AG04449 (cell line): ENCODE measurements around the gene TSEN2.

Source experiments
- CTCF ChIA-PET: fragments of 350-600 bp; formaldehyde crosslinking; extraction: SDS; loops from one replicate; lab custom pipeline; 2021; ENCODE audit warnings: antibody characterized with exemption; lab: Yijun Ruan, JAX
- POLR2A ChIA-PET: fragments of 400-600, 350-600 bp; formaldehyde crosslinking; extraction: SDS; loops from one replicate; lab custom pipeline; 2020; ENCODE audit warnings: antibody characterized with exemption, inconsistent platforms; lab: Yijun Ruan, JAX
- DNase-seq: peaks from one replicate; pipeline ENCODE4 v3.0.0-alpha.2; 2010; ENCODE audit warnings: low read depth, low spot score
- H3K4me3 ChIP-seq: 2 replicates; pipeline ENCODE4 v1.5.1; 2011; ENCODE audit warnings: low read depth, mild to moderate bottlenecking, control low read depth, low read length
- CTCF ChIP-seq: IDR thresholded peaks from one replicate; pipeline ENCODE4 v1.5.1; 2011; ENCODE audit warnings: mild to moderate bottlenecking, moderate library complexity, low read length, control low read depth, inconsistent platforms; ENCODE audit not compliant: insufficient read depth; ENCODE audit errors: missing control alignments

Gene TSEN2

DNA sequence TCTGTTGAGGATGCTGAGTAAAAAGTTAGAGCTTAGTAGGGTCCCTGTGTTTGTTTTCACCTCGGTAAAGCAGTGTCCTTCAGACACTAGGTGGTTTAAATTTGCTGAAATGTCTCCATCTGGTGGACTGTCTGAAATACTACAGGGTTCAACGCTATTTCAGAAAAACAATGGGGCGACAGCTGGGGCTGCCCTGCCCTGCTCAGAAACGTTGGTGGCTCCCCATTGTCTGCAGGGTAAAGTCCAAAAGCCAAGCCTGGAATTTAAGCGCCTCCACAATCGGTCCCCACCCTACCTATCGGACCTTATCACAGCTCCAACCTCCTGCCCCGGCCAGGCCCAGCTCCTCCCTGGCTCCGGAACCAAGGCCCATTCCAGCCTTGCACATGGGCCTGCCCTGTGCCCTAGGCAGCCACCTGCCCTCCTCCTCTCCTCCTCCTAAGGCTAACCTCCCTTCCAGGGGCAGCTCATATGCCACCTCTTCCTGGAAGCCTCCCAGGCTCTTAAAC lies 4.3 kb upstream of the TSEN2 start:
- no peak for DNase-seq
- ChIA-PET POLR2A (interaction anchor here (1.0 to 1.3 kb wide), 2 partner anchors 336 to 342 kb away, joined by 3 to 4 read pairs; no protein-coding TSS in a partner anchor), CTCF (interaction anchor here (0.6 to 19.5 kb wide), 60 partner anchors 8 to 1722 kb away, joined by 3 to 808 read pairs (median 4); partner anchors contain the start of gene TIMP4)
- H3K4me3 ChIP-seq, result no peak overlapping the region
- TF ChIP-seq CTCF, result peak; percentile 61

DNA sequence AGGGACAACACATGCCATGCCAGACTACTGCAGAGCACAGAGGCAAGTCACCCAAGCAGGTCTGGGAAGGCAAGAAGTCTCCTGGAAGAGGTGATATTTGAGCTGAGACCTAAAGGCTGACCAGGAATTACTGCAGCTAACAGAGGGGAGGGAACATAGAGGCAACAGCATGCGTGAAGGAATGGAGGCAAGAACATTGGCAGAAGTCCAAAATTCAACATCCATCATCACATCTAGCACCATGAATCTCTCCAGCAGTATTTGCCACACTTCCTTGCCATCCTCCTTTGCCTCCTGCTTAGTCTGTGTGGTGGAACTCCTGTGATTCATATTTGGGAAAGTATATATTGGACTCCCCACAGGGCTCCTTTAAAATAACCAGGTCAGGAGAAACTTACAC lies 870 bp upstream of the TSEN2 start:
- POLR2A ChIA-PET, result no interaction called here
- CTCF ChIA-PET, result interaction anchor here (3.1 to 19.5 kb wide), 5 partner anchors 25 to 408 kb away, joined by 17 to 808 read pairs (median 31); no protein-coding TSS in a partner anchor
- TF ChIP-seq CTCF, result no peak
- H3K4me3 ChIP-seq, result no peak overlapping the region
- DNase-seq, result no peak

- CTCF ChIA-PET, result interaction anchor here (0.7 to 19.5 kb wide), 7 partner anchors 25 to 408 kb away, joined by 4 to 808 read pairs (median 21); no protein-coding TSS in a partner anchor
- no peak for DNase-seq
- POLR2A ChIA-PET, result no interaction called here
- peak overlapping the region; percentile 90 for H3K4me3 ChIP-seq
- no peak for TF ChIP-seq CTCF
Measured at GRCh38 chr3:12483872-12484197, 445 bp upstream of the TSEN2 start.

- ChIA-PET CTCF (interaction anchor here (1.1 to 19.5 kb wide), 8 partner anchors 9 to 406 kb away, joined by 3 to 808 read pairs (median 19); no protein-coding TSS in a partner anchor), POLR2A (no interaction called here)
- H3K4me3 ChIP-seq, result peak overlapping the region; percentile 90
- DNase-seq, result no peak
- no peak for TF ChIP-seq CTCF
Measured at GRCh38 chr3:12484983-12485327, 675 bp downstream of the TSEN2 start.

DNA sequence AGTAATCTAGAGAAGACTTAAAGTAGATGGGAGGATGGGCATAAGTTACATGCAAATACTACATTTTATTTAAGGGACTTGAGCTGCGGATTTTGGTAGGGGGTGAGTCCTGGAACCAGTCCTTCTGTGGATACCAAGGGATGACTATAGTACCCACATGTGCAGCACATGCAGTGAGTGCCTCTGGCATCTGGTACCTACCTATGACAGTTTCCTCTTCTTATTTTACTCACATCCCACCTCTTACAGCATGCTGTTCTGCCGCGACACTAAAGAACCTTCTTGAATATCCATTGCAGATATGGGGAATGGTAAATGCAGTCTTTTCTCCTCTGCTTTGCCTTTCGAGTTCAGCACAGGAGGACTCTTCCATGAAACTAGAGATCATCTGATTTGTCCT lies 1.7 kb downstream of the TSEN2 start:
- CTCF ChIA-PET, result interaction anchor here (1.1 to 19.5 kb wide), 6 partner anchors 8 to 405 kb away, joined by 3 to 808 read pairs (median 19); no protein-coding TSS in a partner anchor
- H3K4me3 ChIP-seq, result no peak overlapping the region
- no peak for TF ChIP-seq CTCF
- POLR2A ChIA-PET, result no interaction called here
- no peak for DNase-seq

GRCh38 chr3:12486916-12487315 lies 2.6 kb downstream of the TSEN2 start:
- CTCF ChIA-PET, result interaction anchor here (4.5 to 19.5 kb wide), 2 partner anchors 22 to 347 kb away, joined by 17 to 808 read pairs; no protein-coding TSS in a partner anchor
- no peak for TF ChIP-seq CTCF
- POLR2A ChIA-PET, result no interaction called here
- DNase-seq, result no peak
- no peak overlapping the region for H3K4me3 ChIP-seq
